Measurements from ENCODE around the gene MOV10L1. TPM values are rescaled to one million over a fixed set of nuclear protein-coding genes. Genes with fewer than 3 reads are reported as not detected.

Gene MOV10L1
- total and polyA plus RNA-seq, 2 donors from 2014 or later = 0.38 to 0.62 TPM

- intact Hi-C loops (cut with DNase I) = no loop called here
- Histone ChIP-seq H3K4me1 (ENCODE audit: control insufficient read depth in 2 of 3, insufficient read depth in 2 of 3, low read depth in 1 of 3, low read length in 3 of 3) (peaks cover 0 to 2% (median 0%) of the 10 kb centered on the region in 3 donors), H3K27ac (ENCODE audit: low read depth in 2 of 2, low read length in 2 of 2) (no peak within 1 kb of the TSS), H3K27me3 (ENCODE audit: control insufficient read depth, insufficient read depth, low read length) (no peaks in the 10 kb centered on the region), H3K4me3 (ENCODE audit: low read length in 3 of 3) (no peak within 1 kb of the TSS), H3K9ac (ENCODE audit: low read length in 3 of 3) (no peak within 1 kb of the TSS), H3K36me3 (ENCODE audit: control insufficient read depth in 2 of 3, insufficient read depth in 3 of 3, low read length in 3 of 3) (no peaks in the 10 kb centered on the region), H3K9me3 (ENCODE audit: control insufficient read depth in 2 of 3, insufficient read depth in 1 of 3, low read length in 3 of 3) (no peaks in the 10 kb centered on the region)
- peak in 3 of 5 donors; percentile 29 to 74 (median 73) for DNase-seq
- no peak for FAIRE-seq
- no peak for TF ChIP-seq CTCF (IDR thresholded peaks at IDR 0.05; ENCODE audit: borderline replicate concordance, extremely low read depth, insufficient read depth)
Observed at GRCh38 chr22:50058061-50058905, 31.5 kb upstream of the MOV10L1 start, which contains the start of gene TTLL8. Gene TTLL8 (minus strand): TSS chr22:50058298.

GRCh38 chr22:50058906-50059880, 30.6 kb upstream of the MOV10L1 start:
- Histone ChIP-seq H3K9me3 (ENCODE audit: control insufficient read depth in 2 of 3, insufficient read depth in 1 of 3, low read length in 3 of 3) (no peaks in the 10 kb centered on the region), H3K27me3 (ENCODE audit: control insufficient read depth, insufficient read depth, low read length) (no peaks in the 10 kb centered on the region), H3K9ac (ENCODE audit: low read length in 3 of 3) (no peak overlapping the region), H3K27ac (ENCODE audit: low read depth in 2 of 2, low read length in 2 of 2) (no peak overlapping the region), H3K4me3 (ENCODE audit: low read length in 3 of 3) (no peak overlapping the region), H3K36me3 (ENCODE audit: control insufficient read depth in 2 of 3, insufficient read depth in 3 of 3, low read length in 3 of 3) (no peaks in the 10 kb centered on the region), H3K4me1 (ENCODE audit: control insufficient read depth in 2 of 3, insufficient read depth in 2 of 3, low read depth in 1 of 3, low read length in 3 of 3) (peaks cover 0 to 2% (median 0%) of the 10 kb centered on the region in 3 donors)
- TF ChIP-seq CTCF (IDR thresholded peaks at IDR 0.05; ENCODE audit: borderline replicate concordance, extremely low read depth, insufficient read depth) = no peak
- FAIRE-seq = no peak
- DNase-seq = peak; percentile 56 to 83 (median 63)
- intact Hi-C loops (cut with DNase I) = no loop called here

GRCh38 chr22:50059881-50060262, 29.9 kb upstream of the MOV10L1 start:
- no peaks in the 10 kb centered on the region for H3K27me3 ChIP-seq (ENCODE audit: control insufficient read depth, insufficient read depth, low read length)
- H3K4me1 ChIP-seq (ENCODE audit: control insufficient read depth in 2 of 3, insufficient read depth in 2 of 3, low read depth in 1 of 3, low read length in 3 of 3) = peaks cover 0 to 2% (median 0%) of the 10 kb centered on the region in 3 donors
- TF ChIP-seq CTCF (IDR thresholded peaks at IDR 0.05; ENCODE audit: borderline replicate concordance, extremely low read depth, insufficient read depth) = no peak
- no peaks in the 10 kb centered on the region for H3K36me3 ChIP-seq (ENCODE audit: control insufficient read depth in 2 of 3, insufficient read depth in 3 of 3, low read length in 3 of 3)
- intact Hi-C loops (cut with DNase I) = no loop called here
- no peak overlapping the region for H3K9ac ChIP-seq (ENCODE audit: low read length in 3 of 3)
- FAIRE-seq (no peak), DNase-seq (peak in 3 of 5 donors; percentile 44 to 53 (median 50))
- H3K9me3 ChIP-seq (ENCODE audit: control insufficient read depth in 2 of 3, insufficient read depth in 1 of 3, low read length in 3 of 3) = no peaks in the 10 kb centered on the region
- H3K4me3 ChIP-seq (ENCODE audit: low read length in 3 of 3) = no peak overlapping the region
- no peak overlapping the region for H3K27ac ChIP-seq (ENCODE audit: low read depth in 2 of 2, low read length in 2 of 2)

Data from kidney (tissue), 14 donors.